D721Med (cell line): ENCODE results near the gene FAH.

ENCODE experiments used
- DNase-seq: peaks from one replicate; pipeline ENCODE4 v3.0.0; 2011; ENCODE audit warnings: low spot score; ENCODE audit not compliant: insufficient read length
- FAIRE-seq: peaks from 2 replicates; lab custom pipeline; 2011; peaks lifted over from hg19 to GRCh38; lab: Jason Lieb, UNC
- CTCF ChIP-seq: IDR thresholded peaks from 2 replicates; pipeline ENCODE4 v1.5.1; 2012; ENCODE audit warnings: mild to moderate bottlenecking, control low read depth; ENCODE audit not compliant: insufficient read depth; ENCODE audit errors: missing control alignments

Gene FAH

DNA sequence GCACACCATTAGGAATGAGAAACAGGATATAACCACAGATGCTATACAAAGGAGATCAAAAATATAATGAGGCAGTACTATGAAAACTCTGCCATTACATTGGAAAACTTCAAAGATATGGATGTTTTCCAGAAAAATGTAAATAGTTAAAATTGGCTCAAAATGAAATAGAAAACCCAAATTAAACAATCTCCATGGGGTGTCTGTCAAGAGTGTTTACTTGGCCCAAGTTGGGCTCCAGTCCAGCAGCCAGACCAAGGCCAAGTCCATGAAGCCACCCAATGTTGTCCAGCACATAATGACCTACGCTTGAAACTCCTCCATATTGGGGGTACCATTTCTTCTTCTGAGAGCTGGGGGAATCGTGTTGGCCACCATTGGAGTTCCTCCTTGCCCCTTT, 62.1 kb downstream of the FAH start:
- TF ChIP-seq CTCF, result no peak
- FAIRE-seq (no peak), DNase-seq (no peak)

DNA sequence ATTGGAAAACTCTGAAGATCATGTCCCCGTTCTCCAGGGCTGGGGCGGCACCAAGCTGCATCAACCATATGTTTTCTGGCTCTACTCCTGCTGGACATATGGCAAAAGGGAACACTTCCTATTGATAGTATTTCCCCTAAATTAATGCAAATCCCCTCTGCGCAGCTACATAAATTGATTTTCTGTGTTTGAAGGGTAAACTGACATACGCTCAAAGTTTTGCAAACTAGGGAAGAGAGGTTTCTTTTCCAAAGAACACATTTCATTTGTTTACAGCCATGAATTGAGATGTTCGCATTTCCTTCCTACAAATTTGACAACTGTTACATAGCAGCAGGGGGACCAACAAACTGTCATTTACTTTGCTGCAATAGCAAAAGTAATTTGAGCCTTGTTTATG, 63.3 kb downstream of the FAH start:
- no peak for TF ChIP-seq CTCF
- FAIRE-seq (no peak), DNase-seq (no peak)

DNA sequence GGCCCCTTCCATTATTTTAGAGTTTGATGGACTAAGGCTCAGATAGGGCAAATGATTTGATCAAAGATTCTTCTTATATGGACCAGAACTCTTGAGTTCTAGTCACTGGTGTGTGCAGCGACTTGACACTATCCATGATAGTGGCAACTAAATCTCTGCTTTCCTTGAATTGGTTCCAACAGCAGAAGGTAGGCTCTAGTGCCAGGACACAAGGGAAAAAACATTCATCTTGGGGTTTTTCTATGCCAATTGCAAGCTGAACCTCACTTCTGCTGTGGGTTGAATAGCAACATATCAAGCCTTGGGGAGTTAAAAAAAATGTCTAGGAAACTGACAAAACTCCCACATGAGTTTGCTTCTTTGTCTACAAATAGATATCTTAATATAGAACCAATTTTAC, 64.1 kb downstream of the FAH start:
- TF ChIP-seq CTCF, result no peak
- DNase-seq (no peak), FAIRE-seq (no peak)

GRCh38 chr15:80217327-80217900, 64.6 kb downstream of the FAH start:
- TF ChIP-seq CTCF, result no peak
- no peak for DNase-seq
- no peak for FAIRE-seq

- no peak for DNase-seq
- no peak for FAIRE-seq
- no peak for TF ChIP-seq CTCF
Observed at GRCh38 chr15:80219955-80220354, 67.2 kb downstream of the FAH start.

DNA sequence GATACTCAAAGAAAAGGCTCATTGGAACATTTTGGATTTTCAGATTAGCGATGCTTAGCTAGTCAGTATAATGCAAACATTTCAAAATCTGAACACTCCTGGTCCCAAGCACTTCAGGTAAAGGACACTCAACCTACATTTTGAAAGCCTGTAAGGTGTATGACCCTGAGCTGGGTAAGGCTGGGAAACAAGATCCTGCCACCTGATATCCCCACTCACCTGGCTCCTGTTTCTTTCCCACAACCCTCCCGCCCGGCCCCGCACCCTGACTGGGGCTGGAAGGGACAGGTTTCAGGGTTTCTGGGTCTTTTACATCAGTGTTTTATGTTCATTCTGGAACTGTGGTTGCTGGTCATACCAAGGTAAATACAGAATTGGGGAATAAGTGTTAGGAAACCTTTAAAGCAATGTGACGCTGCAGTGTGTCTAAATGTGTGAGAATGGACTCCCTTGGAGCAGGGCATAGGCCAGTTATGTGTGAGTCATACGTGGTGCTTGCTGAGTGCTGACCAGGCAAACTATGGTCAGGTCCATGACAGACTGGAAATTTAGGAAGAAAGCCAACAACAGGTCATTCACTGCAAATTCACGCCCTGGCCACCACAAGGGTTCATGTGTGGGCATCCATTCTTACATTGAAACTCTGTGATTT, 76.3 kb downstream of the FAH start:
- DNase-seq (no peak), FAIRE-seq (no peak)
- TF ChIP-seq CTCF, result no peak

DNA sequence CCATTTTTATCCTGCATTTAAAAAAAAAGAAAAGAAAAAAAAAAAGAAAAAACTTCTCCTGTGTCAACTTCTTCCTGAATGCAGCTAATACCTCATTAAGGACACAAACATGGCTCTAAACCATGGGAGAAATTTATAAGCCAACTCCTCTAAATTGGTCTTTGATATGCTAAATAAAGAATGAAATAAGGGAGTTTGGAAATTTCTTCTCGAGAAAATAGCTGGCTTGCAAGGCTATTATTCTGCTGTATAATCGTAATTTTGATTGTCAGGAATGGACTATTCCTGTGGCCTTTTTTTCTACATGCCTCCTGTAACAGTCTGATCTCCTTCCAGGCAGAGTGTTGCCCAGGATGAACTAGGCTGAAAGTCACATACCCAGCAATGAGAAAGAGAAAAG, 78.6 kb downstream of the FAH start:
- no peak for DNase-seq
- FAIRE-seq, result no peak
- TF ChIP-seq CTCF, result no peak
